ENCODE results near the gene C1QTNF3.
"Not testable (repeated sequence)": the region's sequence is repeated elsewhere in the genome, so short reads cannot be mapped to it uniquely, and the experiment has no call there.

The C1QTNF3 gene

GRCh38 chr5:34017254-34017653 is 25.8 kb downstream of the C1QTNF3 start:
- no peak for DNase-seq

GRCh38 chr5:34016750-34017149 is 26.3 kb downstream of the C1QTNF3 start:
- DNase-seq: no peak

GRCh38 chr5:34016222-34016621 is 26.8 kb downstream of the C1QTNF3 start:
- no peak for DNase-seq

- DNase-seq: no peak
Observed at GRCh38 chr5:34015120-34015822, 27.7 kb downstream of the C1QTNF3 start.

GRCh38 chr5:34014626-34015025 is 28.4 kb downstream of the C1QTNF3 start:
- DNase-seq: no peak

- no peak for DNase-seq
Observed at GRCh38 chr5:34013547-34013946, 29.5 kb downstream of the C1QTNF3 start.

GRCh38 chr5:34012791-34013190 is 30.2 kb downstream of the C1QTNF3 start:
- DNase-seq: no peak

- no peak for DNase-seq
Observed at GRCh38 chr5:34011536-34011935, 31.5 kb downstream of the C1QTNF3 start.

- not testable (repeated sequence) for DNase-seq
Observed at GRCh38 chr5:34010146-34010545, 32.9 kb downstream of the C1QTNF3 start.

GRCh38 chr5:34009610-34010009 is 33.4 kb downstream of the C1QTNF3 start:
- no peak for DNase-seq

GRCh38 chr5:34008802-34009201 is 34.2 kb downstream of the C1QTNF3 start:
- peak; percentile 49 for DNase-seq

GRCh38 chr5:34007621-34008600 is 35.1 kb downstream of the C1QTNF3 start, which contains the start of gene AMACR:
TSS of gene AMACR (minus strand) at chr5:34008050. CDS start at chr5:34008019, 31 bp downstream.
- peak; percentile 95 for DNase-seq

GRCh38 chr5:34007201-34007620 is 35.8 kb downstream of the C1QTNF3 start:
- DNase-seq: peak; percentile 60

GRCh38 chr5:34005681-34006080 is 37.3 kb downstream of the C1QTNF3 start:
- no peak for DNase-seq

GRCh38 chr5:34005211-34005610 is 37.8 kb downstream of the C1QTNF3 start:
- DNase-seq: no peak

- no peak for DNase-seq
Observed at GRCh38 chr5:34003941-34004340, 39.1 kb downstream of the C1QTNF3 start.

GRCh38 chr5:34002629-34003328 is 40.2 kb downstream of the C1QTNF3 start:
- DNase-seq: no peak

- DNase-seq: peak; percentile 98
Observed at GRCh38 chr5:34001241-34001841, 41.7 kb downstream of the C1QTNF3 start.

- DNase-seq: peak; percentile 39
Observed at GRCh38 chr5:33999978-34000377, 43.0 kb downstream of the C1QTNF3 start.

GRCh38 chr5:33997331-33997983 is 45.6 kb downstream of the C1QTNF3 start:
- peak; percentile 72 for DNase-seq

- no peak for DNase-seq
Observed at GRCh38 chr5:33995865-33996264, 47.1 kb downstream of the C1QTNF3 start.

- no peak for DNase-seq
Observed at GRCh38 chr5:33994845-33995244, 48.2 kb downstream of the C1QTNF3 start.

Data from NCI-H510A treated with DMSO at 0.1 percent for 48 hours (cell line).